Tibial nerve (tissue), 4 donors: ENCODE results near the gene ABT1. TPM values are rescaled to one million over a fixed set of nuclear protein-coding genes. Genes with fewer than 3 reads are reported as not detected.

Experiments used
- DNase-seq, 2 donors: peaks; one replicate each; pipeline ENCODE4 v3.0.0-alpha.2; 2019; ENCODE audit warnings: low spot score in 2 of 2
- H3K27ac ChIP-seq, 4 donors: fragments of 200-600 bp; sonication (generic) in 3 of 4; one replicate each; pipeline ENCODE4 v1.5.1; 2017 to 2019; ENCODE audit warnings: mild to moderate bottlenecking in 1 of 4
- H3K27me3 ChIP-seq, 2 donors: fragments of 200-600 bp; sonication (generic) in 1 of 2; one replicate each; pipeline versions ENCODE4 v1.5.1 to v1.6.0; 2017 to 2019
- H3K36me3 ChIP-seq, 3 donors: fragments of 200-600 bp; sonication (generic); one replicate each; pipeline ENCODE4 v1.5.1; 2018 to 2019
- H3K4me1 ChIP-seq, 4 donors: fragments of 200-600 bp; sonication (generic) in 3 of 4; one replicate each; pipeline ENCODE4 v1.5.1; 2017 to 2019
- H3K4me3 ChIP-seq, 4 donors: fragments of 200-600 bp; sonication (generic) in 3 of 4; one replicate each; pipeline ENCODE4 v1.5.1; 2017 to 2019; ENCODE audit warnings: mild to moderate bottlenecking in 1 of 4, moderate library complexity in 1 of 4
- H3K9me3 ChIP-seq, 4 donors: fragments of 200-600 bp; sonication (generic) in 3 of 4; one replicate each; pipeline ENCODE4 v1.5.1; 2017 to 2019
- CTCF ChIP-seq, 5 experiments: fragments of 200-600 bp in 3 of 5; fragments of 450-650 bp in 2 of 5; sonication (generic) in 3 of 5; IDR thresholded peaks; one replicate each; pipeline ENCODE4 v1.5.1; 2016 to 2019; ENCODE audit warnings: antibody characterized with exemption in 5 of 5, mild to moderate bottlenecking in 3 of 5, moderate library complexity in 2 of 5
- EP300 ChIP-seq, 2 donors: sonication (generic); formaldehyde crosslinking; IDR thresholded peaks; one replicate each; pipeline ENCODE4 v1.6.1; 2017; ENCODE audit warnings: antibody characterized with exemption in 2 of 2, mild to moderate bottlenecking in 1 of 2
- POLR2A ChIP-seq, 2 donors: fragments of 450-650 bp; IDR thresholded peaks; one replicate each; pipeline ENCODE4 v1.6.1; 2017; ENCODE audit warnings: antibody characterized with exemption in 2 of 2, mild to moderate bottlenecking in 2 of 2, moderate library complexity in 2 of 2
- WGBS, 2 donors: methylation state at CpG; one replicate each; pipeline ENCODE4 v1.1.5; 2018; 5-methylcytosine and 5-hydroxymethylcytosine counted together
- total RNA-seq, 4 donors: library from RNA; depleted of rRNA; stranded (reverse); fragments of >200 nt; gene quantifications; one replicate each; pipeline ENCODE4 v1.1.0, GENCODE V29; 2016

Gene ABT1
- total RNA-seq, 4 donors from 2014 or later: 8.3 to 13.2 (median 10.6) TPM

- Histone ChIP-seq H3K27me3 (no peaks in the 10 kb centered on the region), H3K27ac (peak overlapping the region in 1 of 4 donors; percentile 89), H3K9me3 (no peaks in the 10 kb centered on the region), H3K4me3 (no peak overlapping the region), H3K4me1 (peaks cover 0 to 24% (median 0%) of the 10 kb centered on the region in 4 donors), H3K36me3 (no peaks in the 10 kb centered on the region)
- WGBS, 2 donors: 30 to 31% methylated on average over 16 of the region's 16 CpGs
- peak; percentile 18 to 67 for DNase-seq
- TF ChIP-seq POLR2A (IDR thresholded peaks at IDR 0.05) (no peak), EP300 (IDR thresholded peaks at IDR 0.05) (peak in 1 of 2 donors; percentile 44)
Measured at GRCh38 chr6:26556263-26557070, 40.3 kb upstream of the ABT1 start.

- 78 to 93% methylated on average over 17 of the region's 17 CpGs for WGBS, 2 donors
- no peaks in the 10 kb centered on the region for H3K27me3 ChIP-seq
- no peaks in the 10 kb centered on the region for H3K4me1 ChIP-seq
- TF ChIP-seq EP300 (IDR thresholded peaks at IDR 0.05) (no peak), CTCF (IDR thresholded peaks at IDR 0.05) (no peak), POLR2A (IDR thresholded peaks at IDR 0.05) (no peak)
- DNase-seq: no peak
- H3K4me3 ChIP-seq: no peak overlapping the region
- no peaks in the 10 kb centered on the region for H3K9me3 ChIP-seq
- H3K27ac ChIP-seq: no peak overlapping the region
- H3K36me3 ChIP-seq: no peaks in the 10 kb centered on the region
Measured at GRCh38 chr6:26561533-26562466, 35.0 kb upstream of the ABT1 start.

GRCh38 chr6:26563488-26563887 is 33.3 kb upstream of the ABT1 start:
- Histone ChIP-seq H3K27me3 (no peaks in the 10 kb centered on the region), H3K9me3 (no peaks in the 10 kb centered on the region), H3K4me1 (no peaks in the 10 kb centered on the region), H3K4me3 (no peak overlapping the region), H3K27ac (no peak overlapping the region), H3K36me3 (no peaks in the 10 kb centered on the region)
- DNase-seq: no peak
- WGBS, 2 donors: 78 to 80% methylated on average over 6 of the region's 6 CpGs
- TF ChIP-seq POLR2A (IDR thresholded peaks at IDR 0.05) (no peak), CTCF (IDR thresholded peaks at IDR 0.05) (no peak), EP300 (IDR thresholded peaks at IDR 0.05) (no peak)

GRCh38 chr6:26568601-26569432 is 27.9 kb upstream of the ABT1 start:
- peak; percentile 98 to 100 for DNase-seq
- TF ChIP-seq EP300 (IDR thresholded peaks at IDR 0.05) (peak in 1 of 2 donors; percentile 83), POLR2A (IDR thresholded peaks at IDR 0.05) (no peak), CTCF (IDR thresholded peaks at IDR 0.05) (peak in 1 of 5 experiments; percentile 2)
- no peaks in the 10 kb centered on the region for H3K27me3 ChIP-seq
- WGBS, 2 donors: 2 to 5% methylated on average over 34 of the region's 34 CpGs
- no peaks in the 10 kb centered on the region for H3K9me3 ChIP-seq
- no peaks in the 10 kb centered on the region for H3K36me3 ChIP-seq
- peaks cover 0 to 12% (median 5%) of the 10 kb centered on the region in 4 donors for H3K4me1 ChIP-seq
- peak overlapping the region; percentile 32 to 60 (median 44) for H3K4me3 ChIP-seq
- peak overlapping the region; percentile 50 to 78 (median 69) for H3K27ac ChIP-seq

GRCh38 chr6:26569433-26569764 is 27.4 kb upstream of the ABT1 start:
- 12 to 23% methylated on average over 2 of the region's 2 CpGs for WGBS, 2 donors

More at GRCh38 chr6:26569433-26569764, 27.4 kb upstream of the ABT1 start:
- Histone ChIP-seq H3K4me1 (peaks cover 0 to 12% (median 5%) of the 10 kb centered on the region in 4 donors), H3K27ac (peak overlapping the region in 3 of 4 donors; percentile 68 to 78 (median 70)), H3K36me3 (no peaks in the 10 kb centered on the region), H3K27me3 (no peaks in the 10 kb centered on the region), H3K4me3 (peak overlapping the region in 2 of 4 donors; percentile 52 to 60), H3K9me3 (no peaks in the 10 kb centered on the region)
- no peak for TF ChIP-seq EP300 (IDR thresholded peaks at IDR 0.05)
- no peak for DNase-seq
